HG02571 (cell line): ENCODE results near the gene REEP3.
A peak's percentile ranks its signal among the peaks of the same experiment; 100 is the strongest.
"Not testable (repeated sequence)": the region's sequence is repeated elsewhere in the genome, so short reads cannot be mapped to it uniquely, and the experiment has no call there.

Experiments
- ATAC-seq: cut with Tn5 transposase; IDR thresholded peaks from one replicate; pipeline ENCODE4 v1.9.1; 2021; ENCODE audit warnings: mild to moderate bottlenecking, moderate library complexity; ENCODE audit not compliant: unreplicated experiment

The REEP3 gene

DNA sequence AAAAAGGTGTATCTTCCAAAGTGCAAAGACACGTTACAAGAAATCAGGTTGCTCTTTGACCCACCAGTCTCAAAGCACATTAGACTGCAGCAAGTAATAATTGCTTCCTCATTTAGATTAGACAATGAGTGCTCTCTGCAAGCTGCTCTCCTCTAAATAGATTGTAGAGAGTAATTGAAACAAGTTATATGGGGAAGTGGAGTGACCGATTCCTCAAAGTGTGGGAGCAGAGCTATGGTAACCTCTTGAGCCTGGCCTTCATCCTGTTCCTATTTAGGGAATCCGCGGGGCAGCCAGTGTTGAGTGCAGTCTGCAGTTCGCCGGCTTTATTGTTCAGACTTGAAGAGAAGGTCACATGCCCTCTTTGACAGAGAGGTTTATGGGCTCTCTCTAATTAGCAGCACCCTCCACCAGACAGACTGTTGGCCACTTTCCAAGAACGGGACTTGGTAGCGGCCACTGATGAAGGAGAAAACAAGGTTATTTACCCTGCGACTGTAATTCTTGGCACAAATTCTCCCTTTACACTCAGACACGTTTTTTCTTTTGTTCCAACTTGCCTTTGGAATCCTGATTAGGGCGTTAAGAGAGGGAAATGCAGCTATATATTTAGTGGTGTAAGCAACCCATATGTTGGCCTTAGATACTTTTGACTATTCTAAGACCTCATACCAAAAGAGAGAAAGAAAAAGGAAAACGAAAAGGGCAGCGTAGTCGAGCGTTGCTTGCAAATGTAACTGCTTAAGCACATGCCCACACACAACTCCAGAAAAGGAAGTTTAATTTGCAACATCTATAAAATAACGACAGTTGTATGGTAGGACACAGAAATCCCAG, 107.5 kb downstream of the REEP3 start:
- peak; percentile 23 for ATAC-seq

DNA sequence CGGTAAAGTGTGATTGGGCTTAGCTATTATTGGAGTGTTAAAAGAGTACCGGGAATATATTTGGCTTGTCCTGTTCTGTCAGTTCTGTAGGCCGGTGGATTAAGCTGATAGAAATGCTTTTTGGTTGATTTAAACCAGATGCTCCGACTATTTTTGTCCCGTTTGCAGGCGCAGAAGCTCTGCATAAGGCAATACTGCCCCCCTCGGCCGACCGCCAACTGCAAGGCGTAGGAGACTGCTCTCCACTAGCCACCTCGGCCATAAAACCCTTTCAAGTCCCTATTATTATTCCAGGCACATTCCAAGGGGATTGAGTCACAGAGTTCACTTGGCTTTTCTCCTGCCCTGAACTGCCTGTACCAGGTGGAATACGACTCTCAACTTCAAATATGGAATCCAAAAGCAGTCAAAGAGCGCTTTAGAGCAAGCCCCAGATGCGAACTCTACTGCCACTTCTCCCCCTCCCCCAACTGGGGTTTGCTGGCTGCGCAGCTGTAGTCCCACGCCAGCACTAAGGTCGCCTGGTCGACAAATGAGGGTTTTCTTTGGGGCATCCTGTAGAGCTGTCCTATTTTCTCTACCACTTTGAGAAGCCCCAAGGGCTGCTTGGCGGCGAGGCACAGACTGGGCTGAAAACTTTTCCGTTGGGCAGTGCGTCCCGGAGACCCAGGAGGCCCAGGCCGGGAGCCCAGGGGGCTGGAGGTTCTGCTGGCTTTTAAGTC, 108.3 kb downstream of the REEP3 start:
- ATAC-seq, result peak; percentile 50

DNA sequence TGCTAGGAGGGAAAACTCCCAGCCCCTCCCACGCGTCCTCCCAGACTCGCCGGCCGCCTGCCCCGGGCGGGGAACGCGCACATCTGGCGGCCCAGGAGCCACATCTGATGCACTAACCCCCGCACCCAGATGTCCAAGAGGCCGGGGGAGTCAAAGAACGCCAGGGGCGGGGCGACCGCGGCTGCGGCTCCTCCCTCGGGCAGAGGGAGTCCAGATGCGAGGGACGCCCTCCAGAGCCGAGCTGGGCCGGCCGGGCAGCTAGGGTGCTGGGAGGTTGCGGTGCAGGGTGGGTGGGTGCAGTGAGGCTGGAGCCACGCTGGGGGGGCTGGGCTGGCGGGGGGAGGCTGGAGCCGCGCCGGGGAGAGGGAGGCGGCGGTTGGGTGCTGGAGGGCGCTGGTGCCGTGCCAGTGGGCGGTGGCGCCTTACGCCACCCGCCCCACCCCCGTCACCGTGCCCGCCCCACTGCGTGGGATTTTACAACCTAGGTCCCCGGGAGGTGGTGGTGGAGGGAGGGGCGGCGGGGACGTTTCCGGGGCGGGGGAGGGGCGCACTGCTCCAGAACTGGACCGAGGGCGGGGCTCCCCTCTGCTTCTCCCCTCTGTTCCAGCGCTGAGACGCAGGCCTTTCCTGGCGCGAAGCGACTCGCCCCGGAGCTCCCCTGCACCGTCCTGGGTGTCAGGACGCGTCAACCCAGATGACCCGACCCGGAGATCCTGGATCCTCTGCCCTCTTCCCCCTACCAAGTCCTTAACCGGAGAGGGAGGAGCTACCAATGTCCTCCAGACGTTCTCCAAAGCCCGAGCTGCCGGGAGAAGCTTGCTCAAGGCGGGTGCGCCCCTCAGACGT, 109.1 kb downstream of the REEP3 start:
- peak; percentile 73 for ATAC-seq

DNA sequence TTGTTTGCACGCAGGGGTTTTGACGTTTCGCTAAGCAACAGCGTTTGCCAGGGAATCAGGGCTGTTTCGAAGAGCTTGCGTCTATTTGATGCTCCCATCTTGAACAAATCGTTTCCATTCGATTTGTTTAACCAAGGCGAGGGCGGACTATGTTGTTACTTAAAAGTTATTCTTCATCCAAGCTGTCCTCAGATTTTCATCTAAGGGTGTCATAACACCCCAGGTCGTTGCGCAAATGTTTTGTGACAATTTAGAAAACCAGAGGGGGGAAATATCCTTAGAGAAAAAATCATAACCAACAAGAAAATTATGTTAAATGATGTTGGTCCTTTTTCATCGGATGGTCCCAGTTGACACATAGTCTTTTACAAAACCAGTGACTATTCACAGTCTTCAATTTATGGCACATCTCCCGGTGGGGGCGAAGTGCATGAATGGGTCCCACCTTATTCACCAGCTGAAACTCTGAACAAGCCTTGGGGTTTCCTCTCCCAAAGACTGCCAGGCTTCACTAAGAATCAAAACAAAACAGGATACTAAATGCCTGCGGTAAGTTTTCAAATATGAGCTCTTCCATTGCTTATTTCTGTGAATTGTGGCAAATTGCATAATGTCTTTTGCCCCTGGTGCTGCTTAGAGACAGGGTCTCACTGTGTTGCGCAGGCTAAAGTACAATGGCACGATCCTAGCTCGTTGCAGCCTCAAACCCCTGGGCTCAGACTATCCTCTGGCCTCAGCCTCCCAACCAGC, 109.9 kb downstream of the REEP3 start:
- no peak for ATAC-seq

DNA sequence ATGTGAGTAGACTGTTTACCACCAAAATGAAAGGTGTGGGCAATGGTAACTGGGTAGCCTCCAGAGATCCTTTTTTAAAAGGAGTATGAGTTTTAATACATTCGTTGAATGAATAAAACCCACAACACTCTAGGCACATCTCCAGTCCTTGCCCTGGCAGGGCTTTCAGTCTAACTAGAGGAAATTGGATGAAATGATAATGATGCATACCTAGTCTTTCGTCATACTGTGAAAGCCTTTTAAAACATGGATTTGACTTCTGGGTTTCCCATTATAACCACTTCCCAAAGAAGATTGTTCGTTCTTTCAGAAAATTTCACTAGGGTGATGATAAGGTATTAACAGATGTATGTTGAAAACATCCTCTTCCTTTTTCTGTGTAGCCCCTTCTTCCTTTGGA, 110.8 kb downstream of the REEP3 start:
- no peak for ATAC-seq

DNA sequence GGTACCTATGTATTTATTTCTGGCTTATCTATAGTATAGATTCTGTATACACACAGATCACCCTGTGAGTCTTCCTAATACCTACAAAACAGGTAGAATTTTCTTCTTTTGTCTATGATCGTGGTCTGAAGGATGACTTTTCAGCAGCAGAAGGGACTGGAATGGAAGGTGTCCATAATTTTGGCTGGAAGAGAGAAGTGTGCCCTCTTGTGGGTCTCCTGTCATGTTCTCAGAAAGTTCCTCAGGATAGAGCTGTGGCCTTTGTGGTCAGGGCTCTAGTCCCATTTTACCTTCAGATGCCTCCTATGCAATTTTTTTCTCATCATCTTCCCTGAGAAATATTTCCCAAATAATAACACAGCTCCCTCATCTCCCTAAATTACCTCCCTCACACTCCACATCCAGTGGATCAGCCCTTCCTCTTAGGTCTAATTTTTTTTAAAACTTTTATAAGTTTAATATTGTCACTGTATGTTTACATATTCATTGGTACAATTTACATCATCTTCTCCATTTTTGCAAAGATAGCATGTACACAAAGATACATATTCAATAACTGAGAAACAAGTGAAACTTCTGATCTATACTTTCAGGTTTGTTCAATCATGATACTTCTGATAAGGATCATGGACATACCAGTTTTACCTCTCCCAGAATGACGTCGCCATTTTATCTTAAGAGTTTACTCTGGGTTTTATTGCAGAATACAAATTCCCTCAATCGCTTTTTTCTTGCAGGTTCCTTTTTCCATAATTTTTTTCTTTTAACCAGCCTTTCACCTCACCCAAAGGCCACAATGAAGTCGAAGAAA, 112.7 kb downstream of the REEP3 start:
- ATAC-seq, result no peak

DNA sequence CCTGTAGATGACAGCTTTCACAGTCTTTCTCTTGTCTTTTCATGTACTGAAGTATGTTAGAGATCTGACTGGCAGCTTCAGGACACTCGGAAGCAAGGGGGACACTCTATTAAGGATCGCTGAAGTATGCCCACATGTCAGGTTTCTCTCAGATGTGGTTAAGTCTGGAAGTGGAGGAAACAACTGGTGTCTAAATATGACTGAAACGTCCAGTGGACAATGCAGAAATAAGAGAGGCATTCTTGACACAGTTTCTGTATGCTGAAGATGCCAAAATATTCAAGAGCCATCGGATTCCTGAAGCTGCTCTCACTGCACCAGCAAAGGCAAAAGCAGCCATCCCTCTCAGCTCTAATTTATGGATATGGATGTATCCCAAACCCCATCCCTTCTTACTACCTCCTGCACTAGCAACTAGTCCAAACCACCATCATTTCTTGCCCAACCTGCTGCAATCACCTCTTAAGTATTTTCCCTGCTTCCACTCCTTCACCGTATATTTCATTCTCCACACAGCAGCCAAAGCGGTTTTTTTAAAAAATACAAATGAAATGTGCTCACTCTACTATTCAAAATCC, 113.4 kb downstream of the REEP3 start:
- ATAC-seq, result no peak

DNA sequence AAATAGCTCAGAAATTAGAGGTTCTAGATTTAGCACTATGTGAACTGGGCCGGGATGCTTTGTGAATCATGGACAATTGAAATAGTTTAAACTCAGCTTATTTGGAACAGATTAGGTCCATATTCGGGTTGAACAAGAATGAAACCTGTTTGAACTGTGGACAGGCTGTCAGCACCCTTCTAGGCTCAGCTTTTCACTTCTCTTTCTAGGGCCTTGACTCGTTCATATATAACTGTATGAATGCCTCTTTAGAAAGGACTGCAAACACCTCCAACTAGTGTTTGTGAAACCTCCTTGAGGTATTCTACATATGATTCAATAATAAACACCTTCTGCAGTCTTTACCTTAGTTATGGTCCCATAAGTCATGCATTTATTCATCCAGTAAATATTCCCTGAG, 115.6 kb downstream of the REEP3 start:
- no peak for ATAC-seq

DNA sequence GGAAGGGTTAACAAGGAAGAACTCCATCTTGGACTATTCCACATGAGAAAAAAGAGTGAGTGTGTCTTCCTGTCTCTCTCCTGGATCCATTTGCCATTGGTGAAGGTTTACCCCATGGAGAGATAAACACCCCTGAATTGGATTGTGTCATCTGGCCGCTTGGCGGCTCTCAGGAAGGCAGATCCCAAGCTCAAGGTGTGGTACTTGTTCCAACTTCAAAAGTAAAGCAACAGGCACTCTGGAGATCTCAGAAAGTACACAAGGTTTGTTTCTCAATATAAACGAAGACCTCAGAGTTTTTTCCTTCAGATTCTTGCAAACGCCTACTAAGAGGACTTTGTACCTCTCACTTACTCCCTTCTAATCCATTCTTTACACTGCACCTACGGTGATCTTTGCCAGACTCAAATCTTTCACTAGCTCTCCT, 116.7 kb downstream of the REEP3 start:
- no peak for ATAC-seq

DNA sequence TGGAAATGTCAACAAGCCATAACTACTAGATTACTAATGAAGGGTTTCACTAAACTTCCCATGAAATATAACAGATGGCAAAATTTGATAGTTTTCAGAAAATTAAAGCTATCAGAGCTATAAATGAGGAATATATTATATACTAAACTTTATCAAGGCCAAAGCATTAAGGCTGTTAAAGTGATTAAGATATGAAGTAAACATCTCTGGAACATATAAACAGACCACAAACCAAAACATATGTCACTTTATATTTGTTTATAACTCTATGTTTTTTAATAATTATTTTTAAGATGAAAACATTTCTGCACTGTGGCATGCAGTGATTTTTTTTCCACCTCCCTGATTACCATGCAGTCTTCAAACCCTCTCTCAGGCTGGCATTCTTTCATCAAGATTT, 120.2 kb downstream of the REEP3 start:
- no peak for ATAC-seq

DNA sequence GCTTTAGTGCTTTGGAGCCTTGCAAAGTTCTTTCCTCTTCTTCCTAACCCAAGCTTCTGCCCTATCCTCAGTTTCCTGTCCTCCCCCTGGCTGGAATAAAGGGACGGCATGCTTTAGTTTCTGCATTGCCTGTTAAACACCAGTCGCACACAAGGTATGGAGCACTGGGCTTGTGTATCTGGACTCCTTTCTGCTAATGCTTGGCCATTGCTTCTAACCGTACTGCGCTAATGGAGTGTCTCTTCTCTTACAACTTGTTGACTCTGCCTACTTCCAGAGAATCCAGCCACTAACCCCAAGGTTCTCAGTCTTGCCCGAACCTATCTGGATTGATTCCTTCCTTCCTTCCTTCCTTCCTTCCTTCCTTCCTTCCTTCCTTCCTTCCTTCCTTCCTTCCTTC, 120.6 kb downstream of the REEP3 start:
- no peak for ATAC-seq

DNA sequence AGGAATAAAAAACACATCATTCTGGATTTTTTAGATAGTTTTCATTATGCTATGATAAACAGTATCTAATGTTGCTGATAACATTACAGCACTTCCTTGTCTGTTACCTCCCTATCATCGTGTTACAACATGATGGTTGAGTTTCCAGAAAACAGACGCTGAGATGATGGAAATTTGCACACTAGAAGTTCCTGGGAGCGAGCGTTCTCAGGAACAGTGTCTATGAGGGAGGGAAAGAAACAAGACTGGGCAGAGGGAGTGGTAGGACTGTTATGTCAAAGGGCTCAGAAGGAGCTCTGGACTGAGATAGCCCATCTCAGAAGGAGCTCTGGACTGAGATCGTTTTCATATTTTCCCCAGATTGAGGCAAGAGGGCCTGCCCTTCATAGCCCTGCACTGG, 121.6 kb downstream of the REEP3 start:
- ATAC-seq, result no peak

DNA sequence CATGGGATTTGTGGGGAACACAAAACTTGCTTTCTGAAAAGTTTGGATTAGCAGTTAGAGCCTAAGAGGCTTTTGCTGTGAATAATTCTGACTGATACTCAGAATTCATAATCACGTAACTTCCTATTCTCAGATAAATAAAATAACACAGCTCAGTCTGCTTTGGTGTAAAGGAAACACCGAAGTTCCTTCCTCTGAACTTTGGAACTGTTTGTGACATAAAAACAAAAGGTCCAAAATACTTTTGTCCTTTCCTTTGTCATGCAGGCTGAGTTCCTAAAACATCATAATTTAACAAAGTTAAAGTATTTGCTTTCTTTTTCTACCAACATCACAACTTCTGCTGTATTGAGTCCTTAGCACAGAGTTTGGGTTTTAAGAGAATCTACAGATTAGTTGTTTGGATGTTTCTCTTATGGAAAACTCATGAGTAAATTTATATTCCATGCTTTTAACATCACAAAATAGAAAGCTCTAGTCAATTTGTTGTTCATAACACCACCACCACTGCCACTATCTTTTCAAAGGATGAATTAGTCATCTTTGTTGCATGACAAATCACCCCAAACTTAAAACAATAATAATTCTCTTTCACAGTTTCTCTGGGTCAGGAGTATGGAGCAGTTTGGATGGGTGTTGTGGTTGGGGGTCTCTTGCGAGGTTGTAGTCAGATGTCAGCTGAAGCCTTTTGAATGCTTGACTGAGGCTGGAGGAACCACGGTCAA, 123.4 kb downstream of the REEP3 start:
- no peak for ATAC-seq

DNA sequence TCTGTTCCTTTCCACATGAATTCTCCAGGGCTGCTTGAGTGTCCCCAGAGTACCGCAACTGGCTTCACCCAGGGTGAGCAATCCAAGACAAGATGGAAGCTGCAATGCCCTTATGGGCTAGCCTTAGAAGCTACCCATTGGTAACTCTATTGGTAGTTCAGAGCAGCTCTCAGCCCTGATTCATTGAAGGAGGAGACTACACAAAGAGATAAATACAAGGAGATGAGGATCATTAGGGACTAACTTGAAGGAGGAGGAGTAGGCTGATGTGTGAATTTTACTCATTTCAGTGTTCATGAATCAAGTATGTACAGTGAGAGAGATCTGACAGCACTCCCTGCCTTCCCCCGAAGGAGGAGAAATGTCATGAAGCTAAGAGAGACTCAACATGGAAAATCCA, 124.0 kb downstream of the REEP3 start:
- no peak for ATAC-seq

DNA sequence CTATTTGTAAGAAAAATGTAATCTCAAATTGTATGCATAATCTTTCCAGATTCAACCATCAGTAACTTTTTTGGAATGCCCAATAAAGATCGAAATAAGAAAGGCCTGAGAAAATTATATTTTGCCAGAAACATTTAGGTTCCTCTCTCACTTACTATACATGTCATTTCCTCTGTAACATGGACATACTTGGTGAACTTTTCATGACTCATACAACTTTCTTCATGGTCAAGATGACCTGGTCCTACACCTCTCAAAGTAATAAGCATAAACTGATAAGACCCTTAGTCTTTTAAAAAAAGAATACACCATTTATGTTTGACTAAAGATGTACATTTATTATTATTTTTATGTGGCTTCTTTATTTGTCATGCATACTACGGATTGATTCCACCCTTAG, 125.3 kb downstream of the REEP3 start:
- no peak for ATAC-seq

DNA sequence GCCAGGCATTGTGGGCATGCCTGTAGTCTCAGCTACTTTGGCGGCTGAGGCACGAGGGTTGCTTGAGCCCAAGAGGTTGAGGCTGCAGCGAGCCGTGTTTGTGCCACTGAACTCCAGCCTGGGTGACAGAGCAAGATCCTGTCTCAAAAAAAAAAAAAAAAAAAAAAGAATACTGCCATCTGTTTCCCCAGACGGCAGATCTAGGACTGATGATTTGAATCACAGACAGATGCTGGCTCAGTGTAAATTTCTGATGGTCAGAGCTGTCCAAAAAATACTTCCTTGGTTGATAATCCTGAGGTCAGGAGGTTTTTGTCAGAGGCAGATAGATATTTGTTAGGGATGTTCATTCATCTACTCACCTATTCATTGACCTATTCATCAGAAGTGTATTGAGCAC, 130.7 kb downstream of the REEP3 start:
- no peak for ATAC-seq

DNA sequence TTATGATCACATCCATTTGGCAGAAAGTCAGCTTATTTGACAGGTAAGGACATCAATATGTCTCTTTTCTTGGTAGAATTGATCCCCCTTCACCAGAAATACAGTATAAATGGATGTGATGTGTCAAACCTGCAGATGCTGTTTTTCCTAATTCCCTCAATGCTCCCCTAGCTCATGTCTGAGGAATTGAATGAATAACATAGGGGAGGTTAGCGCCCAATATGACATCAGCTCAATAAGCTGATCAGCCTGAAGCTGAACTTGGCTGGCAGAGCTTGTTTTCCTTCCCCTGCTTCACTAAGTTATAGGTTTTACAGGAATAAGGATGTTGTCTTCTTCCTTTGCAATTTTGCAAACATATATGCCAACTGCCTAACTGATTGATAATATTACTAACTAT, 132.5 kb downstream of the REEP3 start:
- no peak for ATAC-seq

DNA sequence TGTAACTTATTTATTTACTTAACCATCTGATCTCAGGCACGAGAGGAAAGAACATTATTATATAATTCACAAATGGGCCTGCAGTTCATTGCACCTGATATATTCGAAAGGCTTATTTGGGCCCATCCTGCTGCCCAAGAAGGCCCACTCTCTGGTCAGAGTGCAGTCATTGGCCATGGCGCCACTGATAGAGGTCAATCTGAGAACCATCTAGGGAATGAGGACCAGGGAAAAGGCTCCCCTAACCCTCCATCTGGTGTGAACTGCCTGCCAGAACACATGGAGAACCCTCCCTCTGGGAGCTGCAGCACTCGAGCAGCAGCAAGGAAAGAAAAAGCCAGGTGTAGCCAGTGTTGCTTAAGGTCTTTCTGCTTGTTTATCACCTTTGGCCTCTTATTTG, 136.6 kb downstream of the REEP3 start:
- no peak for ATAC-seq

DNA sequence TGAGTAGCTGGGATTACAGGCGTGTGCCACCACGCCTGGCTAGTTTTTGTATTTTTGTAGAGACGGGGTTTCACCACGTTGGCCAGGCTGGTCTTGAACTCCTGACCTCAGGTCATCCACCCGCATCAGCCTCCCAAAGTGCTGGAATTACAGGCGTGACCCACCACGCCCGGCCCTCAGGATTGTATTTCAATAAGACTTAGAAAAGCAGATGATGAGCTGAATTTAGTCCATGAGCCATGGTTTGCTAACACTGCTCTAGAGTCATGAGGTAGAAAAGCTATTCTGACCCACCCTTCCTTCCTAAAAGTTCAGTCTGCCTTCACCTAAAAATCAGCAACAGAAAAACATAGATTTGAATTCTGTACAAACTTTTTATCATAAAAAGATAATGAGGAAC, 139.7 kb downstream of the REEP3 start:
- not testable (repeated sequence) for ATAC-seq
